ENCODE measurements around the gene SYS1.
A peak's percentile ranks its signal among the peaks of the same experiment; 100 is the strongest.

The SYS1 gene

DNA sequence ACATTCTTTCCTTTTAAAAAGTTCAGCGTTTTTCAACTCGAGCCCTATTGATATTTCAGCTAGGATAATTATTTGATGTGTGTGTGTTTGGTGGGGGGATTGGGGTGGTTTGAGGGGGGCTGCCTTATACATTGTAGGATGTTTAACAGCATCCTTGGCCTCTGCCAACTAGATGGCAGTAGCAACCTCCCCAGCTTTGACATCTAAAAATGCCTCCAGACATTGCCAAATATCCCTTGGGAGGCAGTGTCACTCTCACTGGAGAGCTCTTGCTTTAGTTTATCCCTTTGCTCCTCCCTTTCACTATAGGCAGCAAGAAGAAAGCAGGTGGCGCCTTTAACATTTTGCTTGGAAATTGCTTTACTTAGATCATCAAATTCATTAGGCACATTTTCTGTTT, 29.8 kb downstream of the SYS1 start:
- no peak for DNase-seq

DNA sequence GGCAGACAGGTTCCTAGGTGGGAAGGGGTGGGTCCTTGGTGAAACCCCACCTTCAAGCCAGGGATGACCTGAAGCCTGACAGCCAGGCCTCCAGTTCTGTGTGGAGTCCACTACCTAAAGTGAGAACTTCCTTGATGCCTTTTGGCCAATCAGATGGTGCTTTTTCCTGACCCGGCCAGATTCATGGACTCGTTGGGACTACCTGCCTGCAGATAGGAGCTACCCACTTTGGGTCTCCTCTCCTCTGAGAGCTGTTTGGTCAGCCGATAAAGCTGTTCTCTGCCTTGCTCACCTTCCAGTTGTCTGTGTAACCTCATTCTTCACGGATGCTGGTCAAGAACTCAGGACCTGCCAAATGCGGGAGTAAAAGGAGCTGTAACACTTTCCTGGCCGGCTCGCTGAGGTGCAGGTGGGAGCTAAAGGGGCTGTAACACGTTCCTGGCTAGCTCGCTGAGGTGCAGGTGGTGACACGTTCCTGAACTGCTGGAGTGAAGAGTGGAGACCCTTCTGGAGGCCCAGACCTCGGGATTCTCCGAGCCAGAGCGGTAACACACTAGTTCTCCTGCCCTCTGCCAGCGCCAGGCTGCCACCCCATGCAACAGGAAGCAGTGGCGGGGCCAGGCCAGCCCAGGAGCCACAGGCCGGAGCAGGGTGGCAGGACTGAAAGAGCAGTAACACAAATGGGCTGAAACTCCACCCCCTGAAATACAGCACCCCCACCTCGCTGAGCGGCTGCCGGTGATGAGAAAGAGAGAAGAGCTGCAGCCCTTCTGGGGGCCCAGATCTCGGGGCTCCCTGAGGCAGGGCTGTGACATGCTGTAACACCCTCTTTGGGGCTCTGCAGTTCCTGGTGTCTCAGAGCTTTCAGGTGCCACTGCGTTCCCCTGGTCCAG, 31.5 kb downstream of the SYS1 start:
- no peak for DNase-seq

DNA sequence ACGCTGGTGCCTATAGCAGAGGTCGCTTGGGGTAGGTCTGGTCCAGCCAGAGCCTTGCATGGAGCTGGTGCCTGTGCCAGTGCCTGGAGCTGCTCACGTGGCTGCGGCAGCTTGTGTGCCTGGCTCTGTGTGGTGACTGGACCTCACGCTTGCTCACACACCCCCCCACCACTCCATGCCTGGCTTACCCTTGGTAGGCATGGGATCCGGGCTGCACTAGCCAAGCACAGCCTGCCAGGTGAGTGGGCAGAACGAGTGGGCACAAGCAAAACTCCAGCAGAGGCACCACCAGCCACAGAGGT, 32.1 kb downstream of the SYS1 start:
- no peak for DNase-seq

GRCh38 chr20:45399018-45399417, 36.1 kb downstream of the SYS1 start:
- no peak for DNase-seq

- DNase-seq, result no peak
Measured at GRCh38 chr20:45400346-45401031, 37.5 kb downstream of the SYS1 start.

GRCh38 chr20:45402946-45403345, 40.0 kb downstream of the SYS1 start:
- no peak for DNase-seq

GRCh38 chr20:45404438-45404837, 41.5 kb downstream of the SYS1 start:
- no peak for DNase-seq

DNA sequence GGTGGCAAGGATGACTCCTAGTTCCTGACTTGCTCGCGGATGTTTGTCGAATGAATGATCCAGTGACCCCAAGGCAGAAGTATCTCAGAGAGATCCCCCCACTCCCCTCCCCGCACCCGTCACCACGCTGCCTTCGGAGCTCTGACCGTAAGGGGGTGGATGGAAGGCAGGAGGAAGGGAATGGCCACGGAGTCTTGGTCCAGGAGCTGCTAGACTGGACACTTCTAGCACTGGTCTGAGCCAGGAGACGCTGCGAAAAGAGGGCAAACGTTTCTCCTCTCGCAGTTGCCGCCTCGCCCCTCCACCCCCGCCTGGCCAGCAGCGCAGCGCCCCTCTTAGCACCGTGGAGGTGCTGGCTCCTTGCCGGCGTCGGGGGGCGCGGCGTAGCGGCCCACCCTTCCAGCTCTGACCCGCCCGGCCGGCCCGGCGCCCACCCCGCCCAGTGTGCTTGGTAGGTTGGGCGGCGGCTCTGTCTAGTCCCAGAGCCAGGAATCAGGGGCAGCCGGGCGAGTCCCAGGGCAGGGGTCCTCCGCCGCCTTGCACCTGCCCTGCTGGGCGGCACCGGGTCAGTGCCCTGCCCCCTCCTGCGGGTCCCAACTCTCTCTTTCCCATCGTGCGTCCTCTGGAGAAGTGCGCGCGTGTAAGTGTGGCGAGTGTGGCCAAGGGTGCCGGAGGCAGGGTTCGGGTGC, 42.8 kb downstream of the SYS1 start:
- DNase-seq, result no peak

- peak; percentile 24 for DNase-seq
Measured at GRCh38 chr20:45406260-45407066, 43.5 kb downstream of the SYS1 start.

DNA sequence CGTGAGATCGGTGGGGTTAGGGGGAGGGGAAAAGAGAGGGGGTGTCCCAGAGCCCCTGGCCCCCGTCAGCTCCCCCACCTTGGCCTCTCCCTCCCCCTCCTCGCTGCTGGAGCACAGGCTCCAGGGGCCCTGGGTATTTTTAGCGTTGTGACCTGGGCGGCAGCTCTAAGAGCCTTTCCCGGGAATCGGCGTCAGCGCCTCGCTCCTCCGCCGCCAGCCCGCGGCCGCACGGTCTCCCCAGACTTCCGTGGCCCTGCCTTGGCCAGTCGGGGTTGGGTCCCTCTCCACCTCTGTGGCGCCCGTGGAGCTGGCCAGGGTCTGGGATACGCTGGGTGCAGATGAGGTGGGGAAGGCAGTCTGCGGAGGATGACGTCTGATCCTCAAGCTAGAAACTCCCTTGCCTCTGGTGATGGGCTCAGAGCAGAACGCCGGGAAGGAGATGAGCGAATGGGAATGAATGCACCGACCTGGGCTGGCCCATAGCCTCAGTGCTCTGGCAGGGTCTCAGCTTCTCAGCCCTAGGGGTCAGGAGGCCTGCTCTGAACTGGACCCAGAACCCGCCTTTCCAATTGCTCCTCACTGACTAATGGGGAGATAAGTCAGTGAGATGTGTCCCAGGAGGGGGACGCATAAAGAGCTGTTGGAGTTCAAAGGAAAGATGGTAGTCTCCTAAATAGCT, 44.2 kb downstream of the SYS1 start:
- no peak for DNase-seq

DNA sequence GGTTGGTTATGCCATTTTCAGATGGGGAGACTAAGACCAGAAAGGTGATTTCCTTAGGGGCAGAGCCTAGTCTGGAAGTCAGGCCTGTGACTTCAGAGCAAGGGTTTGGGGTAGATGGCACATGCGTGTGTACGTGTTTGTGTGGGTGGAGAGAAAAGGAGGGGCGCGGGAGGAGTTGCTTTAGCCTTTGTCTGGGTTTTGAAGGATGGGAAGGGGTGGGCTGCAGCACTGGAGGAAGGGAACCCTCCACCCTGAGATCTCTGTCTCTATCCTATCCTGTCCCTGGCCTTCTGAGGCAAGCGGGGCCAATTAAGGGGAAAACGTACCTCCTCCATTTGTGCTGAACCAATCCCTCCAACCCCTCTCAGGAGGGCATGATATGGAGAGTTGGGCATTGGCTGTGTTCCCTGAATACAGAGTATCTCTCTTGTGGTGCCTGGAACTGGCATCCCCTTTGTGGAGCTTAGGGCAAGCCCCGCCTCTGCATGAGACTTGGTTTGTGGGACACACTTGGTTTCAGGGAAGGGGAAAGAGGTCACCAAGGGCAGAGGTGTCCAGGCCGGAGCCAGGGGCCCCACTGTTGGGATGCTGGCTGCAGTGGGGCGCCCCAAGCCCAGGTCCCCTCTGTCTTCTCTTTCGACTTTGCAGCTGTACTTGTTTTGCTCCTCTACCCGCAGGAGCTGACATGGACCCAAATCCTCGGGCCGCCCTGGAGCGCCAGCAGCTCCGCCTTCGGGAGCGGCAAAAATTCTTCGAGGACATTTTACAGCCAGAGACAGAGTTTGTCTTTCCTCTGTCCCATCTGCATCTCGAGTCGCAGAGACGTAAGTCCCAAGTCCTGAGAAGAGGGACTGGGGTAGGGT, 45.1 kb downstream of the SYS1 start, which contains the start of gene DBNDD2:
DBNDD2 (plus strand) TSS at position 507 of the 863 bp plus-strand sequence; CDS start at position 686, 179 bp downstream.
- peak; percentile 13 for DNase-seq

DNA sequence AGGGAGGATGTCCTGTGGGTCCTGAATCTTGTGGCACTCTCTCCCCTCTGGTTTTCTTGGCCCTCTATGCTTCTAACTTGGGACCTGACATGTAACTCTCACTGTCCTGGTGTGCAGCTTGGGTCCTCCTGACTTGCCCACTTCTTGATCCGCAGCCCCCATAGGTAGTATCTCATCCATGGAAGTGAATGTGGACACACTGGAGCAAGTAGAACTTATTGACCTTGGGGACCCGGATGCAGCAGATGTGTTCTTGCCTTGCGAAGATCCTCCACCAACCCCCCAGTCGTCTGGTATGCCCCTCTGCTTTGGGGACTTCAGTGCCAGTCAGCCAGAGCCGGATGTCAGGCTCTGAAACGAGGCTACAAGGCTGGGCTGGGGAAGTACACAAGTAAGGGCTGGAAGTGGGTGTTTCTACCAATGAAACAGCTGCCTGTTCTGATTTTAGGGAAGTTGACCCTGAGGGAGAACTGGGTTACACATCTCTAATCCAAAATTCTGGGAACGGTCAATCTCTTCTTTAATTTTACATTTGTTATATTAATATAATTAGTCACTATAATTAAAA, 45.8 kb downstream of the SYS1 start:
- DNase-seq, result no peak

DNA sequence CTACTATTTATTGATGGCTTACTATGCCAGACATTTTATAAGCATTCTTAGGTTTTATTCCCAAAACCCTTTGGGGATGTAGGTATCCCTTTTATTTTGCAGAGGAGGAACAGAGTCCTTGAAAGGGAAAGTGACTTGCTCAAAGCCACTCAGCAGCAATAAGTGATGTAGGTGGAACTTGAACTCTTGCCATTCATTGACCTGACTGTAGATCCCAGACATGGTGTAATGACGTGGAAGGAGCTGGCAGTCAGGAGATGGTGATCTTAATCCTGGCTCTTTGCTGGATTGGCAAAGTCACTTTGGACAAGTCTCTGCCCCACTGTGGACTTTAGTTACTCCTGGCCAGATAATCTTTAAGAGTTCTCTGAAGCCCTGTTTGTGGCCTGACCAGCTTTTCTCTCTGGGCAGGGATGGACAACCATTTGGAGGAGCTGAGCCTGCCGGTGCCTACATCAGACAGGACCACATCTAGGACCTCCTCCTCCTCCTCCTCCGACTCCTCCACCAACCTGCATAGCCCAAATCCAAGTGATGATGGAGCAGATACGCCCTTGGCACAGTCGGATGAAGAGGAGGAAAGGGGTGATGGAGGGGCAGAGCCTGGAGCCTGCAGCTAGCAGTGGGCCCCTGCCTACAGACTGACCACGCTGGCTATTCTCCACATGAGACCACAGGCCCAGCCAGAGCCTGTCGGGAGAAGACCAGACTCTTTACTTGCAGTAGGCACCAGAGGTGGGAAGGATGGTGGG, 46.7 kb downstream of the SYS1 start:
- no peak for DNase-seq

- no peak for DNase-seq
Measured at GRCh38 chr20:45410887-45411286, 47.9 kb downstream of the SYS1 start.

GRCh38 chr20:45412653-45413052, 49.7 kb downstream of the SYS1 start:
- no peak for DNase-seq

DNA sequence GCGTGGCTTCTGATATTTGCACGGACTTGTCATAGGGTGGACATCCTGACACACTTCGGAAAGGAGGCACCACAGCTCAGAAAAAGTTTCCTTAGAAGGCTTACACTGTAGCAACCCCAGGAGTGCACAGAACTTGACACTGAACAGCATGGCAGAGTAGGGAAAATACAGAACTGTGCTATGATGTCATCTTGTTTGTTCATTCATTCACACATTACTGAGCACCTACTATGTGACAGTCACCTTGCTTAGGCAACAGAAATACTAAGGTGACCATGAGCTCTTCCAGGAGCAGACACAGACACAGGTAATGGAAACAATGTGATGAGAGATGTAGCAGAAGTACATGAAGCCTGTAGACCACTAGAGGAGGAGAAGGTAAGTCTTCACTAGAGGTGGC, 50.5 kb downstream of the SYS1 start:
- DNase-seq, result no peak

DNA sequence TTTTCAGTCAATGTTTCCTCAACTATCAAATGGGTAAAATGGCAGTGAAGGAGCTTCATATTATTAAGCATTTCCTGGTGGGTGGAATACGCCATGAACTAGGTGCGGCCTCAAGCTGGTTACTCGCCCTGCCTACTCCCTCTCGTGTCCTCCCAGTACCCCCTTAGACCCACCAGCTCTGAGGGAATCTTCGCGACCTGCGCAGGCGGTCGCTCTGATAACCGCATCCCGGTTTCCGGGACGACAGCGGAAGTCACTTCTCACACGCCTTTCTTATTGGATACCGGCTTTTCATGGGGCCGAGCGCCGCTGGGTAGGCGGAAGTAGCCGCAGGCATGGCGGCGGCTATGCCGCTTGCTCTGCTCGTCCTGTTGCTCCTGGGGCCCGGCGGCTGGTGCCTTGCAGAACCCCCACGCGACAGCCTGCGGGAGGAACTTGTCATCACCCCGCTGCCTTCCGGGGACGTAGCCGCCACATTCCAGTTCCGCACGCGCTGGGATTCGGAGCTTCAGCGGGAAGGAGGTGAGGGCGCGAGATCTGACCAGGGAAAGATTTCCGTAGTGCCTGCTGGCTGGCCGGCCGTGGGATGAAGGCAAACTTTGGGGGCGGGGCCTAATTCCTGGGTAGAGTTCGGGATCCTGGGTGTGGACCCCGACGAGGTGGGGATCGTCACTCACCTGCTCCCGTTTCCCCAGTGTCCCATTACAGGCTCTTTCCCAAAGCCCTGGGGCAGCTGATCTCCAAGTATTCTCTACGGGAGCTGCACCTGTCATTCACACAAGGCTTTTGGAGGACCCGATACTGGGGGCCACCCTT, 53.1 kb downstream of the SYS1 start, which contains the start of gene PIGT:
PIGT (plus strand) TSS at position 320 of the 816 bp plus-strand sequence; CDS start at position 336, 16 bp downstream.
- DNase-seq, result peak; percentile 88

GRCh38 chr20:45416917-45417316, 54.0 kb downstream of the SYS1 start:
- no peak for DNase-seq

Measured in effector CD8-positive, alpha-beta T cell (primary cell).